ENCODE results near the gene OTOG. TPM values are rescaled to one million over a fixed set of nuclear protein-coding genes. Genes with fewer than 3 reads are reported as not detected.

OTOG gene
- total RNA-seq, 1 donor from 2014 or later, result not detected

GRCh38 chr11:17572791-17573460 lies 25.9 kb downstream of the OTOG start:
- Histone ChIP-seq H3K27ac (replicated peaks) (no peak overlapping the region), H3K27me3 (ENCODE audit: low read depth) (peaks cover 18% of the 10 kb centered on the region), H3K4me3 (no peak overlapping the region), H3K36me3 (no peaks in the 10 kb centered on the region), H3K9me3 (replicated peaks) (no peaks in the 10 kb centered on the region), H3K4me1 (no peaks in the 10 kb centered on the region)
- DNase-seq, result no peak
- intact Hi-C loops (cut with micrococcal nuclease), result no loop called here
- TF ChIP-seq CTCF (IDR thresholded peaks at IDR 0.05; ENCODE audit: borderline replicate concordance), result no peak

GRCh38 chr11:17573526-17573925 lies 26.5 kb downstream of the OTOG start:
- TF ChIP-seq CTCF (IDR thresholded peaks at IDR 0.05; ENCODE audit: borderline replicate concordance), result no peak
- H3K4me1 ChIP-seq, result no peaks in the 10 kb centered on the region
- H3K27me3 ChIP-seq (ENCODE audit: low read depth), result peaks cover 22% of the 10 kb centered on the region
- H3K9me3 ChIP-seq (replicated peaks), result no peaks in the 10 kb centered on the region
- no peak for DNase-seq
- H3K27ac ChIP-seq (replicated peaks), result no peak overlapping the region
- no peak overlapping the region for H3K4me3 ChIP-seq
- intact Hi-C loops (cut with micrococcal nuclease), result no loop called here
- H3K36me3 ChIP-seq, result no peaks in the 10 kb centered on the region

- no peak for TF ChIP-seq CTCF (IDR thresholded peaks at IDR 0.05; ENCODE audit: borderline replicate concordance)
- Histone ChIP-seq H3K36me3 (no peaks in the 10 kb centered on the region), H3K4me1 (no peaks in the 10 kb centered on the region), H3K27me3 (ENCODE audit: low read depth) (peaks cover 22% of the 10 kb centered on the region), H3K27ac (replicated peaks) (no peak overlapping the region), H3K9me3 (replicated peaks) (no peaks in the 10 kb centered on the region), H3K4me3 (no peak overlapping the region)
- intact Hi-C loops (cut with micrococcal nuclease), result no loop called here
- no peak for DNase-seq
Measured at GRCh38 chr11:17574141-17575091, 27.4 kb downstream of the OTOG start.

GRCh38 chr11:17575431-17576425 lies 28.7 kb downstream of the OTOG start:
- intact Hi-C loops (cut with micrococcal nuclease), result no loop called here
- H3K4me3 ChIP-seq, result no peak overlapping the region
- no peak for DNase-seq
- no peaks in the 10 kb centered on the region for H3K9me3 ChIP-seq (replicated peaks)
- no peak overlapping the region for H3K27ac ChIP-seq (replicated peaks)
- no peak for TF ChIP-seq CTCF (IDR thresholded peaks at IDR 0.05; ENCODE audit: borderline replicate concordance)
- no peaks in the 10 kb centered on the region for H3K4me1 ChIP-seq
- no peaks in the 10 kb centered on the region for H3K36me3 ChIP-seq
- H3K27me3 ChIP-seq (ENCODE audit: low read depth), result peaks cover 22% of the 10 kb centered on the region

- Histone ChIP-seq H3K36me3 (no peaks in the 10 kb centered on the region), H3K4me3 (no peak overlapping the region), H3K4me1 (no peaks in the 10 kb centered on the region), H3K27me3 (ENCODE audit: low read depth) (peaks cover 22% of the 10 kb centered on the region), H3K9me3 (replicated peaks) (no peaks in the 10 kb centered on the region), H3K27ac (replicated peaks) (no peak overlapping the region)
- no peak for DNase-seq
- intact Hi-C loops (cut with micrococcal nuclease), result no loop called here
- no peak for TF ChIP-seq CTCF (IDR thresholded peaks at IDR 0.05; ENCODE audit: borderline replicate concordance)
Measured at GRCh38 chr11:17578296-17578695, 31.2 kb downstream of the OTOG start.

Data from left ventricle myocardium inferior (tissue), 1 donor.